ENCODE data around the gene CDH4.

- TF ChIP-seq CTCF (IDR thresholded peaks at IDR 0.05) (no peak), POLR2A (IDR thresholded peaks at IDR 0.05) (no peak), EP300 (IDR thresholded peaks at IDR 0.05) (no peak)
Observed at GRCh38 chr20:61925555-61926252, 673.6 kb downstream of the CDH4 start.

All from ovary (tissue), 3 donors.